Measurements from ENCODE around the gene EFCAB14. TPM values are rescaled to one million over a fixed set of nuclear protein-coding genes. Genes with fewer than 3 reads are reported as not detected.
"Not testable (repeated sequence)": the region's sequence is repeated elsewhere in the genome, so short reads cannot be mapped to it uniquely, and the experiment has no call there.

EFCAB14 gene
- total RNA-seq, 2 donors from 2014 or later, result 114 to 138 TPM

DNA sequence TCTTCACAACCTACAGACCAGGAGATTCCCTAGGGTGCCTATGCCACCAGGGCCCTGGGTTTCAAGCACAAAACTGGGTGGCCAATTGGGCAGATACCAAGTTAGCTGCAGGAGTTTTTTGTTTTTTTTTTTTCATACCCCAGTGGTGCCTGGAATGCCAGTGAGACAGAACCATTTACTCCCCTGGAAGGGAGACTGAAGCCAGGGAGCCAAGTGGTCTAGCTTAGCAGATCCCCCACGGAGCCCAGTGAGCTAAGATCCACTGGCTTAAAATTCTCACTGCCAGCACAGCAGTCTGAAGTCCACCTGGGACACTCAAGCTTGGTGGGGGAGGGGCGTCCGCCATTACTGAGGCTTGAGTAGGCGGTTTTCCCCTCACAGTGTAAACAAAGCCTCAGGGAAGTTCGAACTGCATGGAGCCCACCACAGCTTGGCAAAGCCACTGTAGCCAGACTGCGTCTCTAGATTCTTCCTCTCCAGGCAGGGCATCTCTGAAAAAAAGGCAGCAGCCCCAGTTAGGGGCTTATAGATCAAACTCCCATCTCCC lies 9.5 kb upstream of the EFCAB14 start:
- ATAC-seq, DNase-seq: not testable (repeated sequence)
- intact Hi-C loops (cut with DNase I, micrococcal nuclease), result loop anchor here in 1 of 2 donors (5.0 kb wide), 1 partner anchor 106 kb away; no protein-coding TSS in a partner anchor

- no peak for DNase-seq
- intact Hi-C loops (cut with DNase I, micrococcal nuclease), result loop anchor here in 1 of 2 donors (5.0 kb wide), 1 partner anchor 103 kb away; no protein-coding TSS in a partner anchor
- ATAC-seq, result no peak
Observed at GRCh38 chr1:46725736-46726108, 6.8 kb upstream of the EFCAB14 start.

GRCh38 chr1:46724991-46725735 lies 6.2 kb upstream of the EFCAB14 start:
- intact Hi-C loops (cut with DNase I, micrococcal nuclease), result loop anchor here in 1 of 2 donors (5.0 kb wide), 2 partner anchors 103 to 188 kb away; a partner anchor contains a TSS
- ATAC-seq, result peak; percentile 95
- peak; percentile 55 to 78 for DNase-seq

GRCh38 chr1:46723901-46724300 lies 5.0 kb upstream of the EFCAB14 start:
- intact Hi-C loops (cut with DNase I, micrococcal nuclease), result loop anchor here in 1 of 2 donors (5.0 kb wide), 1 partner anchor 187 kb away; a partner anchor contains a TSS
- no peak for DNase-seq
- ATAC-seq, result no peak

DNA sequence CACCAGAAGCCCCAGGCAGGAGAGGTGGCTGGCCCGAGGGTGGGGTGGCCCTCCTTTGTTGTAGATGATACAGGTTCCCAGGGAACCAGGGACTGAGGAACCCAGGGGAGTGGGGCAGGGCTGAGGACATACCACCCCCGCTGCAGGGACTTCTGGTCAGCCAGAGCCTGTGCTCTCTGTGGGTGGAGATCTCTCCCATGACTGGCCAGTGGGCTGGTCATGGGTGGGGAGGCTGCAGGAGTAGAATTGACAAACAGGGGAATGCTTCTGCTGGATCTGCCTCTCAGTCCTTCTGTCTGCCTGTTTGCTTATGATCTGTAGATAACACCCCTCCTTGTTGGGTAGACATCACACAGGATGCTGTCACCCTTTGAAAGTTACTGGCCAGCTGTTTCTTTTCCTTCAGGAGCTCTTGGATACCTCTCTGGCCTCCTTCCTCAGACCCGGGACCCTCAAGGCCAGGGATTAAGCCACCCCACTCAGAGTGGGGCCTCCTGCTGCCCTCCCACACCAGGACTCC lies 2.8 kb upstream of the EFCAB14 start:
- intact Hi-C loops (cut with DNase I, micrococcal nuclease), result loop anchor here in 1 of 2 donors (5.0 kb wide), 1 partner anchor 184 kb away; a partner anchor contains a TSS
- ATAC-seq (no peak), DNase-seq (no peak)

- DNase-seq (no peak), ATAC-seq (no peak)
- intact Hi-C loops (cut with DNase I, micrococcal nuclease), result loop anchor here in 1 of 2 donors (5.0 kb wide), 1 partner anchor 184 kb away; a partner anchor contains a TSS
Observed at GRCh38 chr1:46721204-46721603, 2.3 kb upstream of the EFCAB14 start.

DNA sequence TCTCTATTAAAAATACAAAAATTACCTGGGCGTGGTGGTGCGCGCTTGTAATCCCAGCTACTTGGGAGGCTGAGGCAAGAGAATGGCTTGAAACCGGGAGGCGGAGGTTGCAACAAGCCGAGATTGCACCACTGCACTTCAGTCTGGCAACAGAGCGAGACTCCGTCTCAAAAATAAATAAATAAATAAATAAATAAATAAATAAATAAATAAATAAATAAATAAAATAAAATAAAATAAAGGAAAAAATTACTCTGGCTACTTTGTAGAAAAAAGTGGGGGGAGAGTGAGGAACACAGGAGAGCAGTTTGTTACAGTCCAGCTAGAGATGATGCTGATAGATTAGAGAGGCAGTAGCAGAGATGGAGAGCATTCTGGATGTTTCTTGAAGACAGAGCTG lies 1.4 kb upstream of the EFCAB14 start:
- ATAC-seq, result not testable (repeated sequence)
- intact Hi-C loops (cut with DNase I, micrococcal nuclease), result loop anchor here in 1 of 2 donors (5.0 kb wide), 1 partner anchor 183 kb away; a partner anchor contains a TSS

GRCh38 chr1:46719689-46720088 lies 775 bp upstream of the EFCAB14 start:
- DNase-seq (peak; percentile 54 to 78), ATAC-seq (peak; percentile 68)
- intact Hi-C loops (cut with DNase I, micrococcal nuclease), result loop anchor here in 1 of 2 donors (5.0 kb wide), 1 partner anchor 182 kb away; a partner anchor contains a TSS

More for the DNA sequence above, 1.4 kb upstream of the EFCAB14 start:
- not testable (repeated sequence) for DNase-seq

- DNase-seq, result no peak
- peak; percentile 12 for ATAC-seq
- intact Hi-C loops (cut with DNase I, micrococcal nuclease), result no loop called here
Observed at GRCh38 chr1:46718340-46718726, 581 bp downstream of the EFCAB14 start.

DNA sequence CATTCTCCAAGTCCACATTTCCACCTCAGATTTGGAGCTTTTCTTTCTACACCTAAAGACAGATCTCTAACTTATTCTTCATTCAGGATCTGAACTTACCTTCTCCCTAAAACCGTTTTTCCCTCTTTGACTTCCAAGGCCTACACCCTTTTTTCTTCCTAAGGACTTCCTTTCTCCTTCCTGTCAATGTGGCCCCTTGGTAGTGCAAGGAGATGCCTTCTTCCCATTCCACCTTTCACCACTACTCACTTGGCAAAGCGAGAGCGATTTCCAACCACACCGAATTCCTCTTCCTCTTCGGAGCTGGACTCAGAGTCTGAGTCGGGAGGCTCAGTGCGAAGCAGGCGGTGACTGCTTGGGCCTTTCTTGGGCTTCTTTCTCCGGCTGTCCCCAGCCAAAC lies 1.3 kb downstream of the EFCAB14 start:
- intact Hi-C loops (cut with DNase I, micrococcal nuclease), result no loop called here
- DNase-seq (peak in 1 of 2 donors; percentile 14), ATAC-seq (no peak)

DNA sequence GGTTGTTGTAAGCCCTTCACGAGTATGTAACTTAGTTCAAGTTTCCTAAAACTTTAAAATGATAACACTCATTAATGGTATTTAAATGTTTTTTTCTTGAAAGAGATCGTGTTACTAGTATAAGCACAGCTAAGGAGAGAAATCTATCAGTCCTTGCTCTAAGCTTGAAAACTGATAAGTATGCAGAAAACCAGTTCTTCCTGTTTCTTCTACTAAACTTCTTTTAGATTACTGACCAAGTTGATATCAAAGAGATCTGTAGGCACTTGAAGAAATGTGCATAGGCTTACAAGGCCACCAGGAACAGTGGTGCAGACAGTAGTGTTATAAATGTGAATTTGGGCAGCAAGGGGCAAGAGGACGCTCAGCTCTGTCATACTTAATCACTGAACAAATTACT lies 3.9 kb downstream of the EFCAB14 start:
- intact Hi-C loops (cut with DNase I, micrococcal nuclease), result no loop called here
- ATAC-seq (no peak), DNase-seq (no peak)

- intact Hi-C loops (cut with DNase I, micrococcal nuclease), result no loop called here
- DNase-seq, result no peak
Observed at GRCh38 chr1:46708121-46708520, 10.8 kb downstream of the EFCAB14 start.

GRCh38 chr1:46705408-46705807 lies 13.5 kb downstream of the EFCAB14 start:
- intact Hi-C loops (cut with DNase I, micrococcal nuclease), result no loop called here
- DNase-seq (peak in 1 of 2 donors; percentile 54), ATAC-seq (peak; percentile 59)

More at GRCh38 chr1:46708121-46708520, 10.8 kb downstream of the EFCAB14 start:
- ATAC-seq, result no peak

DNA sequence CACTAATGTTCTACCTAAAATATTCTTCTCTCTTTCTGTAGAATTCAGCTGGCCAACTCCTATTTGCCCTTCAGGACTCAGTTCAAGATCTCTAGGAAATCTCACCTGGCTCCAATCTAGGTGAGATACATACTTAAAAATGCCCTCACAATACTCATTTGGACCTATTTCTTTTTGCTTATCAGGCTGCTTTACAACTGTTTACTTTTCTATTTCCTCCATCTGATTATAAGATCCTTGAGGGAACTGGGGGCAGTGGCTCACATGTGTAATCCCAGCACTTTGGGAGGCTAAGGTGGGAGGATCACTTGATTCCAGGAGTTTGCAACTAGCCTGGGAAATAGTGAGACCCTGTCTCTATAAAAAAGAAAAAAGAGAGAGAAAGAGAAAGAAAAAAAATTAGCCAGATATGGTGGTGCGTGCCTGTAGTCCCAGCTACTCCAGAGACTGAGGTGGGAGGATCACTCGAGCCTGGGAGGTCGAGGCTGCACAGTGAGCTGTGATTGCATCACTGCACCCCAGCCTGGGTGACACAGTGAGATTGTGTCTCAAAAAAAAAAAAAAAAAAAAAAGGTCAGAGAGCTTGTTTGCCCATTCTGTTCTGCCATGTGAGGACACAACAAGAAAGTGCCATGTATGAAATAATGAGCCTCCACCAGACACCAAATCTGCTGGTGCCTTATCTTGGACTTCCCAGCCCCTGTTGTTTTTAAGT lies 14.8 kb downstream of the EFCAB14 start:
- DNase-seq (no peak), ATAC-seq (peak; percentile 78)
- intact Hi-C loops (cut with DNase I, micrococcal nuclease), result no loop called here

DNA sequence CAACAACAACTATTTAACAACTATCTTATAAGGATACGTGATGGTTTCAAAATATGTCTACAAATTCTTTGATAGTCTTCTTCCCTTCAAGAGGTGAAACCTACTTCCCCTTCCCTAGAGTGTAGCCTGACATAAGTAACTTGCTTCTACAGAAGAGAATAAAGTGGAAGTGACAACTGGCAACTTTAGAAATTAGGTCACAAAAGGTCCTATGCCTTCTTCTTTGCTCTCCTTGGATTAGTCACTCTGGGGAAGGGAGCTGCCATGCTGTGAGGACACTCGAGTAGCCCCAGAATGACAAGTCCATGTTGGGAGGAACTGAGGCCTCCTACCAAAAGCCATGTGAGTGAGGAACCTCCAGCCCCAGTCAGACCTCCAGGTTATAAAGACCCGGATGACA lies 19.2 kb downstream of the EFCAB14 start:
- DNase-seq (no peak), ATAC-seq (no peak)
- intact Hi-C loops (cut with DNase I, micrococcal nuclease), result no loop called here

- no peak for DNase-seq
- ATAC-seq, result no peak
- intact Hi-C loops (cut with DNase I, micrococcal nuclease), result no loop called here
Observed at GRCh38 chr1:46697053-46697452, 21.9 kb downstream of the EFCAB14 start.

- intact Hi-C loops (cut with DNase I, micrococcal nuclease); DNase-seq; ATAC-seq: not testable (repeated sequence)
Observed at GRCh38 chr1:46694676-46695075, 24.2 kb downstream of the EFCAB14 start.

DNA sequence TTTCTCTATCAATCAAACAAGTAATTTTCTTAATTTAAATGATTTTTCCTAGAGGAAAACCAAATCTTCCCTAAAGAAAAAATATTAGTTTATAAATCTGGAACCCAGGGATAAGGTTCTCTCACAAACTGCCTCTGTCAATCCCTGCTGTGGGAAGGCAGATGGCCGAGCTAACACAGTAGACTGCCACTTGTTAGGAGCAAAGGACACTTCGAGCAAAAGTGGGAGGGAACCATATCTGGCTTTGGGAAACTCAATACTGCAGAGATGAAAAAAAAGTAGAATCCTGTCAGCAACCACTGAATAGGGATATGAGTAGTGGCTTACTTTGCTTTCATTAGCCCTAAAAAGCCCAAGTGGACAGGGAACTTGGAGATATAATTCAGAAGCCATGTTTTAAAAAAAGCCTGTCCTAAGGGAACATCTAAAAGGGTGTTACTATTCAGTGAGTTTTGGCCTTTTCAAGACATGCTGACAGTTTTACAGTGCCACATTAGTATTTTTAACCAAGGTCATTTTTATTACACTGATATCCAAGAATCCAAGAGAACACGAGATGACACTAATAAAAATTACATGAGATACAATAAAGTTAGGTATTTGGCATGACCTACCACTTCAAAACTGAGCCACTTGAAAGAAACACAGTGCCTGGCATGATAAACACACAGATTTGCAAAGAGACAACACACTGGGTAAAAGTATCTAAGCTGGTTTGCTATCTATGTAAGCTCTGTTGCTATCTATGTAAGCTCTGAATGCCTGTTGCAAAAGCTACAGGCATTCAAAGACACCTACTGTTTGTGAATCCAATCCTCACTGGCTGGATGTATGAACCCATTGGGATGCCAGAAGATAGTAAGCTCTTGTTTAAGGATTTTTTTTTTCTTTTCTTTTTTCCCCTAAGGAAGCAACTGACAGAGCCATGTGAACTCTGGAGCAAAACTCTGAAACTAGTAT lies 25.8 kb downstream of the EFCAB14 start:
- peak; percentile 72 for ATAC-seq
- intact Hi-C loops (cut with DNase I, micrococcal nuclease), result no loop called here
- no peak for DNase-seq
